Thyroid gland (tissue), 4 donors: Measurements from ENCODE around the gene GALNTL6. TPM values are rescaled to one million over a fixed set of nuclear protein-coding genes. Genes with fewer than 3 reads are reported as not detected.

ENCODE experiments used
- DNase-seq, 2 donors: peaks; one replicate each; pipeline ENCODE4 v3.0.0-alpha.2; 2019
- H3K27ac ChIP-seq, 3 donors: fragments of 200-600 bp; sonication (generic); 1 replicate in 2 of 3; 2 replicates in 1 of 3; pipeline ENCODE4 v1.5.1; 2016 to 2019; ENCODE audit warnings: mild to moderate bottlenecking in 1 of 3, moderate library complexity in 1 of 3
- H3K27me3 ChIP-seq: fragments of 200-600 bp; sonication (generic); one replicate; pipeline ENCODE4 v1.5.1; 2019
- H3K36me3 ChIP-seq, 2 donors: fragments of 200-600 bp; sonication (generic); one replicate each; pipeline ENCODE4 v1.5.1; 2016 to 2019
- H3K4me1 ChIP-seq, 2 donors: fragments of 200-600 bp; sonication (generic); one replicate each; pipeline ENCODE4 v1.5.1; 2017 to 2019
- H3K4me3 ChIP-seq, 3 donors: fragments of 200-600 bp; sonication (generic); replicated peaks in 1 of 3; 1 replicate in 2 of 3; 2 replicates in 1 of 3; pipeline ENCODE4 v1.5.1; 2016; ENCODE audit warnings: mild to moderate bottlenecking in 1 of 3
- H3K9me3 ChIP-seq: fragments of 200-600 bp; sonication (generic); one replicate; pipeline ENCODE4 v1.5.1; 2017
- CTCF ChIP-seq, 6 experiments: fragments of 200-600 bp in 3 of 6; fragments of 450-650 bp in 3 of 6; sonication (generic) in 3 of 6; IDR thresholded peaks; one replicate each; pipeline ENCODE4 v1.5.1; 2016 to 2019; ENCODE audit warnings: antibody characterized with exemption in 6 of 6, mild to moderate bottlenecking in 2 of 6, inconsistent platforms in 1 of 6, moderate library complexity in 1 of 6
- POLR2A ChIP-seq, 2 donors: fragments of 450-650 bp; IDR thresholded peaks; one replicate each; pipeline ENCODE4 v1.6.1; 2017; ENCODE audit warnings: antibody characterized with exemption in 2 of 2, mild to moderate bottlenecking in 2 of 2, moderate library complexity in 1 of 2
- WGBS, 2 donors: methylation state at CpG; one replicate each; pipeline ENCODE4 v1.1.5; 2017; 5-methylcytosine and 5-hydroxymethylcytosine counted together
- intact Hi-C: fragments of 100-400 bp; cut with DNase I; formaldehyde crosslinking; loops from one replicate; pipeline ENCODE4 v1.15.1; 2023
- total RNA-seq, 4 donors: library from RNA; depleted of rRNA; stranded (reverse); fragments of >200 nt; gene quantifications; one replicate each; pipeline ENCODE4 v1.2.3, GENCODE V29; 2016

GALNTL6 gene
- total RNA-seq, 4 donors from 2014 or later: not detected

- H3K27ac ChIP-seq: no peak overlapping the region
- H3K27me3 ChIP-seq: no peaks in the 10 kb centered on the region
- WGBS, 2 donors: 69 to 70% methylated on average over 3 of the region's 3 CpGs
- TF ChIP-seq POLR2A (IDR thresholded peaks at IDR 0.05): no peak
- intact Hi-C loops: no loop called here
- no peak for DNase-seq
- no peaks in the 10 kb centered on the region for H3K4me1 ChIP-seq
- no peaks in the 10 kb centered on the region for H3K9me3 ChIP-seq
- no peaks in the 10 kb centered on the region for H3K36me3 ChIP-seq
- no peak overlapping the region for H3K4me3 ChIP-seq
Observed at GRCh38 chr4:171896426-171896825, 83.2 kb downstream of the GALNTL6 start.

GRCh38 chr4:171919314-171919713 is 106.1 kb downstream of the GALNTL6 start:
- Histone ChIP-seq H3K9me3 (no peaks in the 10 kb centered on the region), H3K4me1 (no peaks in the 10 kb centered on the region), H3K27ac (no peak overlapping the region), H3K27me3 (no peaks in the 10 kb centered on the region), H3K36me3 (no peaks in the 10 kb centered on the region), H3K4me3 (no peak overlapping the region)
- no peak for DNase-seq
- intact Hi-C loops: no loop called here
- TF ChIP-seq POLR2A (IDR thresholded peaks at IDR 0.05) (no peak), CTCF (IDR thresholded peaks at IDR 0.05) (no peak)
- 85 to 87% methylated on average over 2 of the region's 2 CpGs for WGBS, 2 donors

GRCh38 chr4:171920901-171921300 is 107.7 kb downstream of the GALNTL6 start:
- H3K36me3 ChIP-seq: no peaks in the 10 kb centered on the region
- TF ChIP-seq CTCF (IDR thresholded peaks at IDR 0.05) (no peak), POLR2A (IDR thresholded peaks at IDR 0.05) (no peak)
- no peaks in the 10 kb centered on the region for H3K4me1 ChIP-seq
- intact Hi-C loops: no loop called here
- H3K9me3 ChIP-seq: no peaks in the 10 kb centered on the region
- H3K27me3 ChIP-seq: no peaks in the 10 kb centered on the region
- H3K4me3 ChIP-seq: no peak overlapping the region
- WGBS, 2 donors: 91 to 94% methylated on average over 3 of the region's 3 CpGs
- no peak overlapping the region for H3K27ac ChIP-seq
- no peak for DNase-seq

GRCh38 chr4:171924746-171925376 is 111.7 kb downstream of the GALNTL6 start:
- 74% methylated on average over 5 of the region's 5 CpGs for WGBS, 2 donors
- intact Hi-C loops: no loop called here
- Histone ChIP-seq H3K9me3 (no peaks in the 10 kb centered on the region), H3K4me3 (no peak overlapping the region), H3K36me3 (no peaks in the 10 kb centered on the region), H3K27me3 (no peaks in the 10 kb centered on the region), H3K27ac (no peak overlapping the region), H3K4me1 (no peaks in the 10 kb centered on the region)
- TF ChIP-seq CTCF (IDR thresholded peaks at IDR 0.05): no peak
- TF ChIP-seq POLR2A (IDR thresholded peaks at IDR 0.05): no peak
- DNase-seq: no peak

GRCh38 chr4:171928336-171928735 is 115.1 kb downstream of the GALNTL6 start:
- WGBS, 2 donors: 78 to 84% methylated on average over 4 of the region's 4 CpGs
- no peaks in the 10 kb centered on the region for H3K9me3 ChIP-seq

More at GRCh38 chr4:171928336-171928735, 115.1 kb downstream of the GALNTL6 start:
- Histone ChIP-seq H3K27ac (no peak overlapping the region), H3K4me1 (no peaks in the 10 kb centered on the region), H3K4me3 (no peak overlapping the region), H3K36me3 (no peaks in the 10 kb centered on the region), H3K27me3 (no peaks in the 10 kb centered on the region)
- no peak for TF ChIP-seq POLR2A (IDR thresholded peaks at IDR 0.05)
- TF ChIP-seq CTCF (IDR thresholded peaks at IDR 0.05): no peak
- intact Hi-C loops: no loop called here
- no peak for DNase-seq
